H1 (cell line): ENCODE results near the gene FLRT1. TPM values are rescaled to one million over a fixed set of nuclear protein-coding genes. Genes with fewer than 3 reads are reported as not detected.

Experiments
- FOSL1 ChIP-seq: IDR thresholded peaks from 2 replicates; pipeline ENCODE4 v1.6.1; 2011; ENCODE audit warnings: mild to moderate bottlenecking, low read depth, low read length, moderate library complexity; ENCODE audit not compliant: insufficient read depth
- GTF2F1 ChIP-seq: IDR thresholded peaks from 2 replicates; pipeline ENCODE4 v1.6.1; 2012; ENCODE audit warnings: low read depth, low read length, improper control_type of control experiment, borderline replicate concordance
- RAD21 ChIP-seq, 2 experiments: IDR thresholded peaks in 1 of 2; conservative IDR thresholded peaks in 1 of 2; 2 replicates each; pipeline ENCODE4 v1.6.1; 2011; ENCODE audit warnings: low read depth in 2 of 2, low read length in 2 of 2, improper control_type of control experiment in 1 of 2, inconsistent platforms in 1 of 2, mild to moderate bottlenecking in 1 of 2, moderate library complexity in 1 of 2
- polyA plus RNA-seq, 7 experiments: library from polyadenylated mRNA; depleted of rRNA in 3 of 7; stranded (reverse) in 5 of 7; unstranded in 2 of 7; fragments of >200 nt in 5 of 7; fragments of 200-250 nt in 2 of 7; gene quantifications; 1 replicate in 5 of 7; 2 replicates in 1 of 7; 4 replicates in 1 of 7; pipeline versions ENCODE4 v1.2.1 to v1.2.3, GENCODE V29; 2011 to 2013; ENCODE audit warnings: missing spikeins in 2 of 7, mixed read lengths in 2 of 7
- total RNA-seq: library from RNA; stranded (reverse); fragmentation: NEBNext Ultra II Directional; extraction: Animal tissue kit (Norgen Biotek cat#: 25700); gene quantifications from 2 replicates; pipeline ENCODE4 v1.2.1, GENCODE V29; 2021

The FLRT1 gene
- total and polyA plus RNA-seq, 2 of the 8 experiments (the other 6 are each of a cell fraction or from before 2014, with no cell fraction given), result 0.14 to 0.28 TPM

DNA sequence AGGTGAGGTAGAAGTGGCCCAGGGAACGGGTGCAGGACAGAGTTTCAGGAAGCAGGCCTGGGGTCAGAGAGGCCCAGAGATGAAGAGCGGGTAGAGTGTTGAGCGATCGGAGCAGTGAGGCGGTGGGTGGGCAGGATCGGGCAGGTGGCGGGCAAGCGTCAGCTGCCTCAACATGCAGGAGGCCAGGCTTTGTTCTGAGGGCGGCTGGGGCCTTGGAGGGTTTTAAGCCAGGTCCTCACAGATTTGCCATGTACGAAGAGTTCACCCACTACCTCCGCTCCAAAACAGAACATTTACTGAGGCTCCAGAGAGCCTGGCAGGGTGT is 29.4 kb downstream of the FLRT1 start (continued):
- TF ChIP-seq FOSL1 (no peak), RAD21 (IDR thresholded peaks at IDR 0.05 in 1 of 2, conservative IDR thresholded peaks at IDR 0.05 in 1 of 2; ENCODE audit: low read depth in 2 of 2, low read length in 2 of 2) (no peak), GTF2F1 (no peak)
